MG63 (cell line): ENCODE measurements around the gene PRDX5. TPM values are rescaled to one million over a fixed set of nuclear protein-coding genes. Genes with fewer than 3 reads are reported as not detected.
A peak's percentile ranks its signal among the peaks of the same experiment; 100 is the strongest.
"Not testable (repeated sequence)": the region's sequence is repeated elsewhere in the genome, so short reads cannot be mapped to it uniquely, and the experiment has no call there.

Experiments used
- DNase-seq: peaks from one replicate; pipeline ENCODE4 v3.0.0-alpha.2; 2020
- H3K27me3 ChIP-seq: fragments of 250-450 bp; sonication (Bioruptor Pico); 2 replicates; pipeline ENCODE4 v1.5.1; 2020; ENCODE audit warnings: mild to moderate bottlenecking, moderate library complexity
- H3K36me3 ChIP-seq: fragments of 250-450 bp; sonication (Bioruptor Pico); 2 replicates; pipeline ENCODE4 v1.5.1; 2020; ENCODE audit warnings: mild to moderate bottlenecking, moderate library complexity
- H3K4me3 ChIP-seq: fragments of 250-450 bp; sonication (Bioruptor Pico); 2 replicates; pipeline ENCODE4 v1.5.1; 2020; ENCODE audit warnings: mild to moderate bottlenecking, moderate library complexity
- H3K9me3 ChIP-seq: fragments of 250-450 bp; sonication (Bioruptor Pico); 2 replicates; pipeline ENCODE4 v1.5.1; 2020; ENCODE audit warnings: mild to moderate bottlenecking, moderate library complexity
- total RNA-seq: library from RNA; depleted of rRNA; stranded (reverse); fragments of >200 nt; shearing (Covaris generic); gene quantifications from 2 replicates; pipeline ENCODE4 v1.2.3, GENCODE V29; 2014; ENCODE audit warnings: low replicate concordance

PRDX5 gene
- total RNA-seq, 1 experiment from 2014 or later: 333 TPM

GRCh38 chr11:64299847-64300648 lies 17.9 kb upstream of the PRDX5 start, which contains the start of gene CATSPERZ:
TSS of gene CATSPERZ (plus strand) at chr11:64300358. CDS start at chr11:64300411, 53 bp downstream.
- Histone ChIP-seq H3K36me3 (no peaks in the 10 kb centered on the region), H3K4me3 (peak within 1 kb of the TSS; percentile 23; the same call in 1 of the 2 replicates), H3K9me3 (no peaks in the 10 kb centered on the region), H3K27me3 (0 out of 2 replicates have a peak, but pooled peaks cover 2% of the 10 kb centered on the region)
- DNase-seq: no peak

GRCh38 chr11:64303109-64304031 lies 14.6 kb upstream of the PRDX5 start:
- H3K4me3 ChIP-seq: no peak overlapping the region; the same call in 1 of the 2 replicates
- peaks cover 8% of the 10 kb centered on the region for H3K36me3 ChIP-seq
- 0 out of 2 replicates have a peak, but pooled peaks cover 2% of the 10 kb centered on the region for H3K27me3 ChIP-seq
- DNase-seq: no peak
- no peaks in the 10 kb centered on the region for H3K9me3 ChIP-seq

- Histone ChIP-seq H3K9me3 (no peaks in the 10 kb centered on the region), H3K4me3 (peak overlapping the region; percentile 64), H3K27me3 (0 out of 2 replicates have a peak, but pooled peaks cover 2% of the 10 kb centered on the region), H3K36me3 (peaks cover 8% of the 10 kb centered on the region)
- no peak for DNase-seq
Measured at GRCh38 chr11:64304032-64304315, 13.9 kb upstream of the PRDX5 start.

- Histone ChIP-seq H3K4me3 (peak overlapping the region; percentile 64), H3K36me3 (peaks cover 8% of the 10 kb centered on the region), H3K9me3 (no peaks in the 10 kb centered on the region), H3K27me3 (0 out of 2 replicates have a peak, but pooled peaks cover 2% of the 10 kb centered on the region)
- DNase-seq: peak; percentile 89
Measured at GRCh38 chr11:64304316-64305072, 13.4 kb upstream of the PRDX5 start.

GRCh38 chr11:64305075-64305690 lies 12.7 kb upstream of the PRDX5 start, which contains the start of gene ESRRA:
TSS of gene ESRRA (plus strand) at chr11:64305524. CDS start at chr11:64307180, 1,656 bp downstream.
- DNase-seq: peak; percentile 97
- Histone ChIP-seq H3K27me3 (0 out of 2 replicates have a peak, but pooled peaks cover under 1% of the 10 kb centered on the region), H3K4me3 (peak within 1 kb of the TSS; percentile 74), H3K36me3 (peaks cover 8% of the 10 kb centered on the region), H3K9me3 (no peaks in the 10 kb centered on the region)

- Histone ChIP-seq H3K27me3 (no peaks in the 10 kb centered on the region), H3K4me3 (peak overlapping the region; percentile 74), H3K9me3 (no peaks in the 10 kb centered on the region), H3K36me3 (peaks cover 8% of the 10 kb centered on the region)
- DNase-seq: peak; percentile 70
Measured at GRCh38 chr11:64305691-64306562, 12.0 kb upstream of the PRDX5 start.

- Histone ChIP-seq H3K27me3 (no peaks in the 10 kb centered on the region), H3K36me3 (peaks cover 8% of the 10 kb centered on the region), H3K9me3 (no peaks in the 10 kb centered on the region), H3K4me3 (peak overlapping the region; percentile 74)
- no peak for DNase-seq
Measured at GRCh38 chr11:64306563-64306875, 11.4 kb upstream of the PRDX5 start.

GRCh38 chr11:64306876-64307622 lies 10.9 kb upstream of the PRDX5 start:
- Histone ChIP-seq H3K9me3 (no peaks in the 10 kb centered on the region), H3K36me3 (peaks cover 8% of the 10 kb centered on the region), H3K4me3 (peak overlapping the region; percentile 74), H3K27me3 (no peaks in the 10 kb centered on the region)
- DNase-seq: no peak

GRCh38 chr11:64307795-64308194 lies 10.1 kb upstream of the PRDX5 start:
- not testable (repeated sequence) for H3K36me3 ChIP-seq, H3K4me3 ChIP-seq, DNase-seq, H3K9me3 ChIP-seq, H3K27me3 ChIP-seq

GRCh38 chr11:64312947-64313346 lies 5.0 kb upstream of the PRDX5 start:
- Histone ChIP-seq H3K4me3 (no peak overlapping the region), H3K27me3 (no peaks in the 10 kb centered on the region), H3K36me3 (peaks cover 31% of the 10 kb centered on the region), H3K9me3 (no peaks in the 10 kb centered on the region)
- DNase-seq: no peak

- peak overlapping the region; percentile 11 for H3K4me3 ChIP-seq
- H3K27me3 ChIP-seq: no peaks in the 10 kb centered on the region
- H3K9me3 ChIP-seq: no peaks in the 10 kb centered on the region
- peak; percentile 88 for DNase-seq
- peaks cover 28% of the 10 kb centered on the region for H3K36me3 ChIP-seq
Measured at GRCh38 chr11:64313491-64314145, 4.3 kb upstream of the PRDX5 start.

- H3K27me3 ChIP-seq: no peaks in the 10 kb centered on the region
- H3K36me3 ChIP-seq: peaks cover 30% of the 10 kb centered on the region
- no peaks in the 10 kb centered on the region for H3K9me3 ChIP-seq
- DNase-seq: no peak
- peak overlapping the region; percentile 11 for H3K4me3 ChIP-seq
Measured at GRCh38 chr11:64314146-64314804, 3.6 kb upstream of the PRDX5 start.

- H3K36me3 ChIP-seq: peaks cover 34% of the 10 kb centered on the region
- no peak overlapping the region for H3K4me3 ChIP-seq
- H3K27me3 ChIP-seq: no peaks in the 10 kb centered on the region
- DNase-seq: no peak
- no peaks in the 10 kb centered on the region for H3K9me3 ChIP-seq
Measured at GRCh38 chr11:64314805-64315561, 2.9 kb upstream of the PRDX5 start.
